GM21367 (cell line): Measurements from ENCODE around the gene CDKN3.
"Not testable (repeated sequence)": the region's sequence is repeated elsewhere in the genome, so short reads cannot be mapped to it uniquely, and the experiment has no call there.

ENCODE experiments used
- ATAC-seq: cut with Tn5 transposase; IDR thresholded peaks from one replicate; pipeline ENCODE4 v1.9.1; 2021; ENCODE audit not compliant: unreplicated experiment

The CDKN3 gene

DNA sequence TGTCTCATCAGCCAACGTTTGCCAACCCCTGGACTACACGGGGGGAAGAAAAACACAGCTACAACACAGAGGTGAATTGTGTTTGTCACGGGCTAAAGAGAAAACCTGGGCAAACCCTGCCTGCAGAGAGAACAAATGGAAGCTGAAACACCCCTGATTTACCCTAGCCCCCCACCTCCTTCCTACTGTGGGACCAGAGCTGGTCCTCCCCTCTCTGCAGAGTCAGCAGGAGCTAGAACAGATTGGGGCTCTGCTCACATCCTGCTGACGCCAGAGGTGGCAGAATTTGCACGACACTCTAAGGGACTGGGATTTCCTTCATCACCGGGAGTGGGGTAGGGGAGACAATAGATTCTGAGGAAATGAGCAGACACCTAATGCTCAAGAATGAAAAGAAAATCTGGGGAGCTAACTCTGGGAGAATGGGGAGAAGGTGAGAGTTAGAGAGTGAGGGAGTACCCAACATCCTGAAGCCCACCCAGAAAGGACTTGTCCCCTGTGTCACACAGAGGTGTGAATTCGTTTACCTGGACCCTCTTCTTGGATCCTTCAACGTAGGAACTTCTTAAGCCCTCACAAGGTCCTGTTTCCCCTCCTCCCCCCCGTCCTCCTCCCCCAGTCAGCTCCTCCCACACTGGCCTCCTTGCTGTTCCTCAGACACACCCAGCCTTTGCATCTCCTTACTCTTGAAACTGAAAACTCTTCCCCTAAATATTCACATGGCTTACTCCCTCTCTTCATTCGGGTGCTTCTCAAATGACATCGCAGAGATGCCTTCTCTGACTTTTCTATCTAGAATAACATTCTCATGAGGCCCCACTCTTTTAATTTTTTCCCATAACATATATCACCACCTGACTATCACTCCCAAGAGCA is 26.2 kb upstream of the CDKN3 start:
- ATAC-seq: no peak

DNA sequence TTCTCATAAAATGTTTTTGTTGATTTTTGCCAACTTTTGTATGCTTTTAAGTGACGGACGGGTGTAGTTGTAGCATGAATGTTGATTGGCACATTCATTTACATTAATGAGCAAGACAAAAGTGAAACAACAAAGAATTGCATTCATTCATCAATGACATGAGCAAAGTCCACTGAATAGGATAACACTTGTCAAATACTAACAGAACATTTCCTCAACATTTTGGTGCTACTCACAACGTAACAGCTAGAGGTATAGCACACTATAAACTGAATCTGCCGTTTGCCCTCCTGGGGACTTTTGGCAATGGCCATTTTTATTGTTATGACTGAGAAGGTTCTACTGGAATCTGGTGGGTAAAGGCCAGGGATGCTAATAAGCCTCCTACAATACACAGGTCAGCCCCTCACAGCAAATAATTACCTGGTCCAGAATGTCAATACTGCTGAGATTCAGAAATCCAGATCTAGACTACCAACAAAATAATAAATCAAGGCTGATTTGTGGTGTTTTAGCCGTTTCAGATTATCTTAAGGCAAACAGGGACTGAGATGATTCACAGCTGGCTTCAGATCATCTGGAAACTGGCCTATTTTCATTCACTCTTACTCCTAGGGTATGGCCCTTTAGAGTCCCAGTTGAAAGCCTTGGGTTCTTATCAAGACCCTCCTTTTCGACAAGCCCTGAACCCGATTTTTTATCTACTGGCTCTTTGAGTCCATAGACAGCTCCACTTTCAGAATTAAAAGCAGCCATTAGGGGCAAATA is 22.5 kb upstream of the CDKN3 start:
- ATAC-seq: no peak

DNA sequence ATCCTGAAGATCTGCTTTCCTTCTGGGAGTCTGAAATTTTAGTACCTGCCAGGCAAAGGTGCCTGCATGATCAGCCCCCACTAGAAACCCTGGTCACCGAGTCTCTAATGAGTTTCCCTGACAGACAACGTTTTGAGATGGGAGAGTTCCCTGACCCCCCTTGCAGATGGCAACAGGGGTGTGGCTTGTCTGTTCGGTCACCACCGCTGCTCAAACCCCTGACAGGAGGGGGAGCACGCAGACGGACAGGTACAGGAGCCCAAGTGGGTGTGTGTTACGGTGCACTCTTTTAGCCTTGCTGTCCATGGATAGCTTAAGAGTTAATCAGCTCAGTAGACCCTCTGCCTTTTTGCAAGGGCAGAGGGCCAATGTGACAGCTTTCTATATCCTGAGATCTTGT is 19.3 kb upstream of the CDKN3 start:
- no peak for ATAC-seq

DNA sequence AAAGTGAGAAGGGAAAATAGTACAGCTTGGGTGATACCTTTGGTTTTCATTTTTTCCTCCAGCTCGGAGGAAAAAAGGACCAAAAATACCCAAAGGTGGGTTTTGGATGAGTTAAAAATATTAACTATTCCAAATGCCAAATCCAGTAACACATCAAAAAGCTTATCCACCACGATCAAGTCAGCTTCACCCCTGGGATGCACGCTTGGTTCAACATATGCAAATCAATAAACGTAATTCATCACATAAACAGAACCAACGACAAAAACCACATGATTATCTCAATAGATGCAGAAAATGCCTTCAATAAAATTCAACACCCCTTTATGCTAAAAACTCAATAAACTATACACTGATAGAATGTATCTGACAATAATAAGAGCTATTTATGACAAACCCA is 17.9 kb upstream of the CDKN3 start:
- not testable (repeated sequence) for ATAC-seq

DNA sequence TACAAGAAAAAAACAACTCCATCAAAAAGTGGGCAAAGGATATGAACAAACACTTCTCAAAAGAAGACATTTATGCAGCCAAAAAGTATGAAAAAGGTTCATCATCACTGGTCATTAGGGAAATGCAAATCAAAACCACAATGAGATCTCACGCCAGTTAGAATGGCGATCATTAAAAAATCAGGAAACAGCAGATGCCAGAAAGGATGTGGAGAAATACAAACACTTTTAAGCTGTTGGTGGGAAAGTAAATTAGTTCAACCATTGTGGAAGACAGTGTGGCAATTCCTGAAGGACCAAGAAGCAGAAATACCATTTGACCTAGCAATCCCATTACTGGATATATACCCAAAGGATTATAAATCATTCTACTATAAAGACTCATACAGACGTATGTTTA is 16.2 kb upstream of the CDKN3 start:
- not testable (repeated sequence) for ATAC-seq

DNA sequence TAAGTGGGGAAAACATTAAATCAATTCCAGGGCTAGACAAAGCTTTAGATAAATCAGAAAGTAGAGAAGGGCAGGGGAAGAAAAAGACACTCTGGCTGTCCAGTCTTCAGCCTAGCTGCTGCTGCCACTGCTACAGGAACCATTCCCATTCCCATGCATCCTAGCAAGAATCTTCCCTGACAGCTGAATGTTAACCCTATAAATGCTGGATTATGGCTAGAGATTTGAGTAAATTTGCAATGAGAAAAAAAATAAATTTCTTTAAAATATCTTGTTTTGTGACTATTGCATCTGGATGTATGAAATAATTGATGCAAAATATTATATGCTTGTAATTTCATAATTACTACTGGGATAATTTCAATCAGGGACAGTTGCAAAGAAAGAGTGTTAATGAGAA is 15.0 kb upstream of the CDKN3 start:
- ATAC-seq: no peak

DNA sequence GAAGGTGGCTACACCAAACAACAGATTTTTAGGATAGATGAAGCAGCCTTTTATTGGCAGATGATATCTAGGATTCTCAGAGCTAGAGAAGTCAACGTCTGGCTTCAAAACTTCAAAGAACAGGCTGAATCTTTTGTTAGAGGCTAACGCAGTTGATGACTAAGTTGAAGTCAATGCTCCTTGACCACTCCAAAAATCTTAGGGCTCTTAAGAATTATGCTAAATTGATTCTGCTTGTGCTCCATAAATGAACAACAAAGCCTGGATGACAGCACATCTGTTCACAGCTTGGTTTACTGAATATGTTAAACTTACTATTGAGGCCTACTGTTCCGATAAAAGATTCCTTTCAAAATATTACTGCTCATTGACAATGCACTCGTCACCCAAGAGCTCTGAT is 13.0 kb upstream of the CDKN3 start:
- ATAC-seq: no peak

DNA sequence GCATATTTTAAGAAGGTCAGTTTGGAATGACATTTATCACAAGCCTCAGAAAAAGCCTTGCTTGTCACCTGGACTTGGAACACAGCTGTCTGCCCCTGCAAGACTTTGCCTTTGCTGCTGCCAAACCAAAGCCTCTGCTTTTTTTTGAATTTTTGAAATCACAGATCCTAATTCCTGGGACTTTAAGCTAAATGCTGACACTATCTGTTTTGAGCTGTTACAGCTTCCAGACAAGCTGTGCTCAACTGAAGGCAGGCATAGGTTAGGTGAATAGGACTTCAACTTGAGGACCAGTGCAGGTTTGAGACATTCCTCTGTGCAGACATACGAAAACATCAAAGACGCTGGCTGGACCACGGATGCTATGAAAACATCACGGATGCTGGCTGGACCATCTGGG is 11.3 kb upstream of the CDKN3 start:
- no peak for ATAC-seq

DNA sequence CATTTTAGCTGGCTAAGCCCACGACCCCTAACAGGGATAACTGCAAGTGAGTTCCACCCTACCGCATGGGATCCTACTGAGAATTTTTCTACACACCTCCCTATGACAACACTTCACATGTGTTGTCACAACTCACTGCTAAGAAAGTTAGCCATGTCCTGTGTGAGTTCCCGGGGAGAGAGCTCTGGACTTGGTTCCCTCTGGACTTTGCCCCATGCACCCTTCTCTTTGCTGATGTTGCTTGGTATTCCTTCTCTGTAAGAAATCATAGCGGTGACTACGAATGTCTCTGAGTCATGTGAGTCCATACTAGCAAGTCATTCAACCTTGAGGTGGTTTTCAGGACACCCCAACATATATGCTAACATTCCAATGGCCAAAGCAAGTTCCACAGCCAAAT is 9.5 kb upstream of the CDKN3 start:
- ATAC-seq: no peak

DNA sequence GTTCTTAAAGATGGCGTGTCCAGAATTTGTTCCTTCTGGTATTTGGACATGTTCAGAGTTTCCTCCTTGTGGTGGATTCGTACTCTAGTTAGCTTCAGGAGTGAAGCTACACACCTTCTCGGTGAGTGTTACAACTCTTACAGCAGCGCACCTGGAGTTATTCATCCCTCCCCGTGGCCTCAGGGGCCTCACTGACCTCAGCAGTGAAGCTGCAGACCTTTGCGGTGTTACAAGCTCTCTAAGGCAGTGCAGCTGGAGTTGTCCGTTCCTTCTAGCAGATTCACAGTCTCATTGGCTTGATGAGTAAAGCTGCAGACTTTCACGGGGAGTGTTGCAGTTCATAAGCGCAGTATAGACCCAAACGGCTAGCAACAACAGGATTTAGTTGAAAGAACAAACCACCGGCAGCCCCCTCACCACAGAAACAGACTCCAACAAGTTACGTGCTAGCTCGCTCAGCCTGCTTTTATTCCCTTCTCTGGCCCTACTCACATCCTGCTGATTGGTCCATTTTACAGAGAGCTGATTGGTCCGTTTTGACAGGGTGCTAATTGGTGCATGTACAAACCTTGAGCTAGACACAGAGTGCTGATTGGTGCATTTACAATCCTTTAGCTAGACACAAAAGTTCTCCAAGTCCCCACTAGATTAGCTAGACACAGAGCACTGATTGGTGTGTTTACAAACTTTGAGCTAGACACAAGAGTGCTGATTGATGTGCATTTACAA is 4.5 kb upstream of the CDKN3 start:
- no peak for ATAC-seq

DNA sequence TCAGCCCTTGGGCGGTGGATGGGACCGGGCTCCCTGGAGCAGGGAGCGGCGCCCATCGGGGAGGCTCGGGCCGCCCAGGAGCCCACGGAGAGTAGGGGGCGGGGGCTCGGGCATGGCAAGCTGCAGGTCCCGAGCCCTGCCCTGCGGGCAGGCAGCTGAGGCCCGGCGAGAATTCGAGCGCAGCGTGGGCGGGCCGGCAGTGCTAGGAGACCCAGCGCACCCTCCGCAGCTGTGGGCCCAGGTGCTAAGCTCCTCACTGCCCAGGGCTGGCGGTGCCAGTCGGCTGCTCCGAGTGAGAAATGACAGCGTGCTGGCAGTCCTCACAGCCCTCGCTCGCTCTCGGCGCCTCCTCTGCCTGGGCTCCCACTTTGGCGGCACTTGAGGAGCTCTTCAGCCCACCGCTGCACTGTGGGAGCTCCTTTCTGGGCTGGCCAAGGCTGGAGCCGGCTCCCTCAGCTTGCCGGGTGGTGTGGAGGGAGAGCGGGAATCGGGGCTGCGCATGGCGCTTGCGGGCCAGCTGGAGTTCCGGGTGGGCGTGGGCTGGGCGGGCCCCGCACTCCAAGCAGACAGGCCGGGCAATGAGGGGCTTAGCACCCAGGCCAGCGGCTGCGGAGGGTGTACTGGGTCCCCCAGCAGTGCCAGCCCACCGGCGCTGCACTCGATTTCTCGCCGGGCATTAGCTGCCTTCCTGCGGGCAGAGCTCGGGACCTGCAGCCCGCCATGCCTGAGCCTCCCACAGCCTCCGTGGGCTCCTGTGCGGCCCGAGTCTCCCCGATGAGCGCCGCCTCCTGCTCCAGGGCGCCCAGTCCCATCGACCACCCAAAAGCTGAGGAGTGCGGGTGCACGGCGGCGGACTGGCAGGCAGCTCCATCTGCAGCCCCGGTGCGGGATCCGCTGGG is 3.6 kb upstream of the CDKN3 start:
- ATAC-seq: not testable (repeated sequence)

DNA sequence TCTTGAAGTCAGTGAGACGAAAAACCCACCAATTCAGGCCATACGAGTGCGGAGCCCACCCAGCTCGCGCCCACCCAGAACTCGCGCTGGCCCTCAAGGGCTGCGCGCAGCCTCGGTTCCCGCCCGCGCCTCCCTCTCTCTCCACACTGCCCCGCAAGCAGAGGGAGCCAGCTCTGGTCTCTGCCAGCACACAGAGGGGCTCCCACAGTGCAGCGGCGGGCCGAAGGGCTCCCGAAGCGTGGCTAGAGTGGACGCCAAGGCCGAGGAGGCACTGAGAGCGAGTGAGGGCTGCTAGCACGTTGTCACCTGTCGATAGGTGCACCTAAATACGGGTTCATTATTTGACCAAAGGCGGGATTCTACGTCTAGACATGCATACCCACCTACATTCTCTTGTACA is 2.2 kb upstream of the CDKN3 start:
- no peak for ATAC-seq

DNA sequence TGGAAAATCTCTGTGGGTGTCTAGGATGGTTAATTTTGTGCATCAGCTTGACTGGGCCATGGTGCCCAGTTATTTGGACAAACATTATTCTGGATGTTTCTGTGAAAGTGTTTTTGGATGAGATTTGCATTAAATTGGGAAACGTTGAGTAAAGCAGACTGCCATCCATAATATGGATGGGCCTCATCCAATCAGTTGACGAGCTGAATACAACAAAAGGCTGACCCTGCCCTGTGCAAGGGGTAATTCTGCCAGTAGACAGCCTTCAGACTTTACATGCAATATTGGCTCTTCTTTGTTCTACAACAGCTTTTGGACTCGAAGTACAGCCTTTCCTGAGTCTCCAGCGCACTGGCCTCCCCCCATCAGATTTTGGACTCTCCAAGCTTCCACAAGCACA is 1.5 kb upstream of the CDKN3 start:
- ATAC-seq: no peak

DNA sequence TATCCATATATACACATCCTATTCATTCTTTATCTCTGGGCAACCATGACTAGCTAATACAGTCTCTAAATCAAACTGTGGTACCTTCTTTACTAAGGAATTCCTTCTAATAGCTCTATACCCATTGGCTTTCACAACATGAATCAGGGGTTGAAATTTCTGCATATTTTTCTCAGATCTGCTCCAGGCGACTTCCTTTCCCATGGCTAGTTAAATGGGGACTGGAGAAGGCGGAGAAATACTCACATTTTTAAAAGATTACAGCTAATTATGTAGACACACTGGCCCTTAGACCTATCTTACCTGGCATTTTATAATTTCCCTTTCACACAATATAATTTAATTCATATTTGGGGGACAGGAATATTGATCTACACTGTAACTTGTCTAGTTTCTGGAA is 1.1 kb upstream of the CDKN3 start:
- no peak for ATAC-seq

DNA sequence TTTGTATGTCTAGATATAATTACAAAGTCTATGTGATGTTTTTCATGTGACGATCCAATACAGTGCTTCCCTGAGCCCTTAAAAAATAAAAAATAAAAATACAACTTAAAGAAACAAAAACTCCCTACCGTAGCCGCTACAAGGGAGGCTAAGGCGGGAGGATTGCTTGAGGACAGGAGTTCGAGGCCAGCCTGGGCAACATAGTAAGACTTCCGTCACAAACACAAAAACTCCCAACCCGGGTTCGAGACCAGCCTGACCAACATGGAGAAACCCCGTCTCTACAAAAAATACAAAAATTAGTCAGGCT is 669 bp upstream of the CDKN3 start:
- ATAC-seq: no peak

DNA sequence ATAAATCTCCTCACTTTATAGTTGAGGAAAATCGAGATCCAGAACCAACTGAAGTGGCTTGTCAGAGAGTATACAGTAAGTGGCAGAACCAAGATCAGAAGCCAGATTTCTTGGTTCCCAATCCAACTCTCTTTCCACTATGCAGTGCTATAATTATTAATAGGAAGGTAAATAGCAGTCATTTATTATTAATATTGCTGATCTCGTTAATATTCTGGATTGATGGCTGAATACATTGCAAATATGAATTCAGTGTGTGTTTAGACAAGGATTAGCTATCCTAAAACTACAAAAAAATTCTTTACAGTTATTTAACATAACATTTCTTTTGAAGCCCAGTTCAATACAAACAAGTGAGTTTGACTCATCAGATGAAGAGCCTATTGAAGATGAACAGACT is 2.8 kb downstream of the CDKN3 start:
- no peak for ATAC-seq

DNA sequence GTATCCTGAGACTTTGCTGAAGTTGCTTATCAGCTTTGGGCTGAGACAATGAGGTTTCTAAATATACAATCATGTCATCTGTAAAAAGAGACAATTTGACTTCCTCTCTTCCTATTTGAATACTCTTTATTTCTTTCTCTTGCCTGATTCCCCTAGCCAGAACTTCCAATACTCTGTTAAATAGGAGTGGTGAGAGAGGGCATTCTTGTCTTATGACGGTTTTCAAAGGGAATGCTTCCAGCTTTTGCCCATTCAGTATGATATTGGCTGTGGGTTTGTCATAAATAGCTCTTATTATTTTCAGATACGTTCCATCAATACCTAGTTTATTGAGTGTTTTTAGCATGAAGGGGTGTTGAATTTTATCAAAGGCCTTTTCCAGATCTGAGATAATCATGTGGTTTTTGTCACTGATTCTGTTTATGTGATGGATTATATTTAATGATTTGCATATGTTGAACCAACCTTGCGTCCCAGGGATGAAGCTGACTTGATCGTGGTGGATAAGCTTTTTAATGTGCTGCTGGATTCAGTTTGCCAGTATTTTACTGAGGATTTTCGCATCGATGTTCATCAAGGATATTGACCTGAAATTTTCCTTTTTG is 6.7 kb downstream of the CDKN3 start:
- ATAC-seq: not testable (repeated sequence)

DNA sequence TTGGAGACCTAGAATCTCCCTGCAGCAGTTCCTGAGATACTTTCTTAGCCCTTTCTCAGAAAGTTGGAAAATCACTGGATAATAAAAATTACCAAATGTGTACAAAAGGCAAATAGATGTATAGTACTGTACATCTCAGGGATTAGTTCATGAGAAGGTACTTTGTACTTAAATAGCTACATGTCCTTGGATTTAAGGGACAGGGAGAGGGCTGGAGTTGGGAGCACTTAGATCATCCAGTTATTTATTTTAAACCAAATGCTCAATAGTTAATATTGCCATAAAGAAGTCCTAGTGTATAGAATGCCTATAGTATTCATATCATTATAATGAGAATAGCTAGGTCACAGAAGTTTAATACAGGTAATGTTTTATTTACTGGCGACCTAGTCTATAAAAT is 13.4 kb downstream of the CDKN3 start:
- ATAC-seq: no peak

DNA sequence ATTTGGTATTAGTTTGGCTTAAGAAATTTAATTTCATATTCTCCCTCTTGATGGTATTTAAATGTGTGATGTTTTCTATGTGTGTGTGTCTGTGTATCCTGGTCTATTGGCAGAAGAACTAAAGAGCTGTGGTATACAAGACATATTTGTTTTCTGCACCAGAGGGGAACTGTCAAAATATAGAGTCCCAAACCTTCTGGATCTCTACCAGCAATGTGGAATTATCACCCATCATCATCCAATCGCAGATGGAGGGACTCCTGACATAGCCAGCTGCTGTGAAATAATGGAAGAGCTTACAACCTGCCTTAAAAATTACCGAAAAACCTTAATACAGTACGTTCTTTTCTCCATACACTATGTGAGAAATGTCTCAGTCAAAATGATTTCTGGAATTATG is 14.6 kb downstream of the CDKN3 start:
- no peak for ATAC-seq

DNA sequence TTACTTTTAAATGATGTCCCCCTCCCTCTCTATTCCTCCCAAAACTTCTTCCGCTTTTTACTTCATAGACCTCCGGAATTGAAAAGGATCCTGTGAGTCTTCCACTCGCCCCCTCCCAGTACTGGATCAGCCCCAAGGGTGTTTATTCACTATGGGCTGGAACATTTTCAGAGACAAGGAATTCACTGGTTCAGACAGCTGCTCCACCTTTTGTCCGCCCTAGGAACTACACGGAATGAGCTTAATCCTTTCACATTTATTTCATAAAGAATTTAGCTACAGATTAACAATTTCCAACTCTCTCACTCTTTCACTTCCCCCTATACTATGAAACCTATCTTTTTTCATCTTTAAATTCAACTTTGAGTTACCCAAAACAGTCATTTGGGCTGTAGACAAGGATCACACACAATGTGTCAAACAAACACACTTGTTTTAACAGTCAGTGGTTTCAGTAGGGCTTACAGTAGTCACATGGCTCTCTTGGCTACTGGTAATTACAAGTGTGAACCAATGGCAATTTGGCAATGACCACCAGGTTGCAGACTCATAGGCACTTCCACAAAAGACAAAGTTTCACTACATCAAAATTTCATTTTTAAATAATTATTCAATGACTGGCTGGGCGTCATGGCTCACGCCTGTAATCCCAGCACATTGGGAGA is 23.8 kb downstream of the CDKN3 start:
- ATAC-seq: no peak
